GM21367 (cell line): ENCODE results near the gene ZNF385C.

Experiments
- ATAC-seq: cut with Tn5 transposase; IDR thresholded peaks from one replicate; pipeline ENCODE4 v1.9.1; 2021; ENCODE audit not compliant: unreplicated experiment

Gene ZNF385C

GRCh38 chr17:42107597-42108576 lies 9.6 kb upstream of the ZNF385C start:
- ATAC-seq: peak; percentile 46

DNA sequence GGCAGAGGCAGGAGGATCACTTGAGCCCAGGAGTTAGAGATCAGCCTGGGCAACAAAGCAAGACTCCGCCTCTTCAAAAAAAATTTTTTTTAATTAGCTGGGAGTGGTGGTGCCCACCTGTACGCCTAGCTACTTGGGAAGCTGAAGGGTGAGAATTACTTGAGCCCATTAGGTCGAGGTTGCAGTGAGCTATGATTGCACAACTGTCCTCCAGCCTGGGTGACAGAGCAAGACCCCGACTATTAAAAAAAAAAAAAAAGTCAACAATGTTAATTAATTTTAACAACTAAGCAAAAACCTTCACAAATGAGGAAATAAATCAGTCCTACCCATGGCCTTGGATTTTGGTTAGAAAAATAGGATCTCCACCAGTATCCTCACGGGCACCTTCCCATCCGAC lies 8.9 kb upstream of the ZNF385C start:
- ATAC-seq: no peak

DNA sequence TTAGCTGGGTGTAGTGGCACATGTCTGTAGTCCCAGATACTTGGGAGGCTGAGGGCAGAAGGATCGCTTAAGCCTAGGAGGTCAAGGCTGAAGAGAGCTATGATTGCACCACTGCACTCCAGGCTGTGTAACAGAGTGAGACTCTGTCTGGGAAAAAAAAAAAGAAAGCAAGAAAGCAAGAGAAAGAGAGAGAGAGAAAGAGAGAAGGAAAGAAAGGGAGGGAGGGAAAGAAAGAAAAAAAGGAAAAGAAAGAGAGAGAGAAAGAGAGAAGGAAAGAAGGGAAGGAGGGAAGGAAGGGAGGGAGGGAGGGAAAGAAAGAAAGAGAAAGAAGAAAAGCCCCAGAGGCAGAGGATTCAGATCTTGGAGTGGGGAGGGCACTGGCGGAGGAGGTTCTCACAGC lies 7.7 kb upstream of the ZNF385C start:
- no peak for ATAC-seq

DNA sequence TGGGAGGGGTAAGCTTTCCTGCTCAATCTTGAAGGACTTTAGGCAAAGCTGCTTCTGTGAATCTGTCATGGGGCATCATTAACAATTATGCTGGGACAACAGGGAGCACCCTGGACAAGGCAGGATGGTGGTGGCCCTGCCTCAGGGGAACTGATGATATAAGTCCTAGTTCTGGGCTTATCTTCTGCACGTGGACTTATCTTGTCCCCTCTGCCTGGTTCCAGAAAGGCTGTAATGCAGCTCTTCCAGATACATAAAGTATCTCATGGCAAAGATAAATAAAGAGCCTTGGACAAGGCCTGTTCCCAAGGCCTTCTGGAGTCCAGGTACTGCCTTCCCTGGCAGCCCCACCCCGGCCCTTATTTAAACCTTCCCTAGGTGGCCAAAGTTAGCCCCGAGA lies 6.0 kb upstream of the ZNF385C start:
- no peak for ATAC-seq

GRCh38 chr17:42103221-42103954 lies 5.1 kb upstream of the ZNF385C start:
- no peak for ATAC-seq

DNA sequence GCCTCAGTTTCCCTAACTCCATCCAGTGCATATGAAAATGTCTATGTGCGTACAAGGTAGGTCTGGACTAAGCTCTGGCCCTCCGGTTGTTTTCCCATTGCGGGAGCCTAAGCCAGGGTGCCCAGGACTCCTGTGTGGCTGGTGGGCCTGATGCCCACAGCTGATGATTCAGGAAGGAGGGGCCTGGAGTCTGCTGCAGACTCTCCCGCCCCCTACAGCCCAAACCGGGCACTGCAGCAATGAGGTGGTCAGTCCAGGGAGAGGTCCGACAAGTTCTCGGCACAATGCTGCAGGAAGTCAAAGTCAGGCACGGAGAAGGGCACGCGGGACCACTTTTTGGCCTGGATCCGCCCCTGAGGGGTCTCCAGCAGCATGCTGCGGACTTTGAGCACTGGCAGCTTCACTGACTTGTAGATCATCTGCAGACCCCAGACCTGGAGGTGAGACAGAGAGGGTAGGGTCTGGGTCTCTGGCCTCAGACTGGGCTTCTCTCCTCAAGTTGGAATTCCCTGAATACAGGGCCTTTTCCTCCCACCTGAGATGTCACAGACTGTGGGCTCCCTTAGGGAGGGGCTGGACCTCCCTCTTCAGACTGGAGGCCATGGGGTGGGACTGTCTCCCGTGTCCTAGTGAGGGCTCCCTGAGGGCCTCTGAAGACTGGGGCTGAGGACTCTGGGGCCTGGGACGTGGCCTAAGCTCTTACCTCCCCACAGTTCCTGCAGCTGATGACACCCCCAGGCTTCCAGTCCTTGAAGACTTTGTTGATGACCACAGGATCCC lies 3.4 kb upstream of the ZNF385C start:
- no peak for ATAC-seq

DNA sequence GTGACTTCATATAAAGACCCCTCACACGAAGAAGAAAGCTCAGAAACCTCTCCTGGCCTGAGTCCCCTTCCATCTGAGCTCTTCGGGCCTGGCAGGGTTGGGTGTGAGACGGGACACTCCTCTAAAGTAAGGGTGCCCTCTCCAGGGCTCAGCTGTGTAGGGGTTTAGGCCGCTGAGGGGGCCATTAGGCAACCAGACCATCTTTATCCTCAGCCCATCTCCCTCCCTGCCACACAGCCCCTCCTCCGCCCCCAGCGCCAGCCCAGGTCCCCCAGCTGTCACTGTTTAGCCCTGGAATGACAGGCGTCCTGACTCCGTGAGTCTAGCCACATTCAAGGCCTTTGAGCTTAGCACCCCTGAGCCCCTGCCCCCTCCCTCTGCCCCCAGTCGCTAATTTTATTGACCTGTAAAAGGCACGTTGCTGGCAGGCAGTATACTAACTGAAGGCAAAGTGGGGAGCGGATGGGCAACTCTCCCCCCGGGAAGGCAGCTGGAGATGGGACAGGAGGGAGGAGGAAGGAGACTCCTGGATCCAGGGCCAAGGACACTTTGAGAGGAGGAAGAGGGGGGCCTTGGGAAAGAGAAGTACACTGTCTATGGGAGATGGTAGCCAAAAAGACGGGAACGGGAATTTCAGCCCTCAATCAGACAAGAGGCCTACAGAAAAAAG lies 592 bp upstream of the ZNF385C start:
- no peak for ATAC-seq

- ATAC-seq: no peak
These were observed 1.7 kb downstream of the ZNF385C start for GRCh38 chr17:42096360-42097111.

DNA sequence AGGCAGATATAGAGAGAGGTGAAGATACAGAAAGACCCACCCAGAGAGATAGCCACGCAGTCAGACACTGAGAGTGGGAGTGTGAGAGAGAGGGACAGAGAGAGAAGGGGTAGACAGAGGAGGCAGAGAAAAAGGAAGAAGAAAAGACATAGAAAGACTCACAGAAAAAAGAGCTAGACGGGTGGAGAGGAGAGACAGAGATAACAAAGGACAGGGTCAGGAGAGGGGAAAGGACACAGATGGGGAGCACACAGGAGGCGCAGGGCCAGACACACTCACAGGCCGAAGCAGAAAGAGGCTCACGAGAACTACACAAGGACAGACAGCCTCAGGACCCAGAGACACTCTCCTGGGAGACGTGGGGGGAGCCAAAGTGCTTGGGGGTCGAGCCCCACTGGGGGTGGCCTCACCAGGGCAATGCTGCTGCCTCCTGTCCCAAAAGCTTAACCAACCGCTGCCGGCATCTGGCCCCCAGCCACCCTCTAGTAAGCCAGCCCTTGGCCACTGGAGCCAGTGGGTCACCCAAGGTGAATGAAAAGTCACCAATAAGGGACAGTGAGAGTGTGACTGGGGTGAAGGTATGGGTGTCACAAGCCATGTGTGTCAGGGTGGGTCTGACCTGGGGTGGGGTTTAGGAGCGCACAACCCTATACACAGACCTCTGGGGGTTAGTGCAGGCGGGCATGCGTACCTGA lies 3.8 kb downstream of the ZNF385C start:
- no peak for ATAC-seq

GRCh38 chr17:42092939-42093338 lies 5.3 kb downstream of the ZNF385C start:
- no peak for ATAC-seq

GRCh38 chr17:42090964-42091790 lies 7.1 kb downstream of the ZNF385C start:
- no peak for ATAC-seq

GRCh38 chr17:42088736-42089135 lies 9.5 kb downstream of the ZNF385C start:
- ATAC-seq: no peak

- ATAC-seq: no peak
These were observed 10.3 kb downstream of the ZNF385C start for GRCh38 chr17:42087736-42088705.

DNA sequence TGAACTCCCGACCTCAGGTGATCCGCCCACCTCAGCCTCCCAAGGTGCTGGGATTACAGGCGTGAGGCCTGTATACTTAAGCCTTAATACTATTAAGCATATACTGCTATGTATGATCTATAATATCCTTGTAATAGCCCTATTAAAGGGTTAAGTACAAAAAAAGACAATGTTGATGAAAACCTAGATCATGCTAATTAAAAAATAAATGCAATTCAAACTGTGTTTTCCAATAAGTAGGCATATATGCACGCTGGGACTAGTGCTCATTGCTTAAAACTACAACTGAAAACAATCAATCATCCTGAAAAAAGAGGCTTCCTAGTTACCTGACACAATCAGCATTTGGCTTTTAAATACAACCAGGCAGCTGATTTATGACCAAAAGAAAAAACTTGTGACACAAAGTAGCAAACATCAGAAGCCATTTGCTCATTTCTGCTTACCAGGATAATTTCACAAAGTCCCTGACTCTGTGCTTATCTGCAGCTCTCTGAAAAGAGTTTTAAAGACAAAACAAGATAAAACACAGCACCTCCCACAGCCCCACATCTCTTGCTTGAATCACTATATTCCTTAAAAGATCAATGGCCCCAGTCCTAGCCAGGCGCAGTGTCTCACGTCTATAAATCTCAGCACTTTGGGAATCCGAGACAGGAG lies 11.1 kb downstream of the ZNF385C start:
- ATAC-seq: no peak

GRCh38 chr17:42081516-42082129 lies 16.6 kb downstream of the ZNF385C start:
- no peak for ATAC-seq

DNA sequence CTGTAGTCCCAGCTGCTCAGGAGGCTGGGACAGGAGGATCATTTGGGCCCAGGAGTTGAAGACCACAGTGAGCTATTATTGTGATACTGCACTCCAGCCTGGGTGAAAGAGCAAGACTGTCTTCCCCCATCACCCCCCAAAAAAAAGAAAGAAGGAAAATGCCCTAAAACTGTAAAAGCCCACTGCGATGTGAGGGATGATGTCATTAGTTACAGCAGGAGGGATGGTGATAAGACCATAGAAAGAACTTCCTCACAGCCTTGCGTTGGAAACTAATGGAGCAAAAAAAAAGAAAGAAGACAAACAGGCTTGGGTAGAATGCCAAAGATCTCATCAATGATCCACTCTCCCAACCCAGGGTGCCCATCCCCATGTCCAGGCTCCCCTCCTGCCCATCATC lies 18.7 kb downstream of the ZNF385C start:
- ATAC-seq: no peak
